ENCODE data around the gene UTP3.

DNA sequence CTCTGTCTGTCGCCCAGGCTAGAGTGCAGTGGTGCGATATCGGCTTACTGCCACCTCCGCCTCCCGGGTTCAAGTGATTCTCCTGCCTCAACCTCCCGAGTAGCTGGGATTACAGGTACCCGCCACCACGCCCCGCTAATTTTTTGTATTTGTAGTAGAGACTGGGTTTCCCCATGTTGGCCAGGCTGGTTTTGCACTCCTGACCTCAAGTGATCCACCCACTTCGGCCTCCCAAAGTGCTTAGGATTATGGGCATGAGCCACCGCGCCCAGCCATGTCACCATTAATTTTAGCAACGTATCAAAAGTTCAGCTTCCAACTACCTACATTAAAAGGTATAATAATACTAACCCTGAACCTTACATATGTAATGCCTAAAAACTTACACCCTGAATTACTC is 940 bp upstream of the UTP3 start:
- TF ChIP-seq, protein P1, sequence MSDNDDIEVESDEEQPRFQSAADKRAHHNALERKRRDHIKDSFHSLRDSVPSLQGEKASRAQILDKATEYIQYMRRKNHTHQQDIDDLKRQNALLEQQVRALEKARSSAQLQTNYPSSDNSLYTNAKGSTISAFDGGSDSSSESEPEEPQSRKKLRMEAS (IDR thresholded peaks at IDR 0.05): no peak
- TF ChIP-seq, protein P2, sequence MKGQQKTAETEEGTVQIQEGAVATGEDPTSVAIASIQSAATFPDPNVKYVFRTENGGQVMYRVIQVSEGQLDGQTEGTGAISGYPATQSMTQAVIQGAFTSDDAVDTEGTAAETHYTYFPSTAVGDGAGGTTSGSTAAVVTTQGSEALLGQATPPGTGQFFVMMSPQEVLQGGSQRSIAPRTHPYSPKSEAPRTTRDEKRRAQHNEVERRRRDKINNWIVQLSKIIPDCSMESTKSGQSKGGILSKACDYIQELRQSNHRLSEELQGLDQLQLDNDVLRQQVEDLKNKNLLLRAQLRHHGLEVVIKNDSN (IDR thresholded peaks at IDR 0.05): no peak
- TF ChIP-seq EGR1 (IDR thresholded peaks at IDR 0.05): no peak
- TF ChIP-seq, protein P3, sequence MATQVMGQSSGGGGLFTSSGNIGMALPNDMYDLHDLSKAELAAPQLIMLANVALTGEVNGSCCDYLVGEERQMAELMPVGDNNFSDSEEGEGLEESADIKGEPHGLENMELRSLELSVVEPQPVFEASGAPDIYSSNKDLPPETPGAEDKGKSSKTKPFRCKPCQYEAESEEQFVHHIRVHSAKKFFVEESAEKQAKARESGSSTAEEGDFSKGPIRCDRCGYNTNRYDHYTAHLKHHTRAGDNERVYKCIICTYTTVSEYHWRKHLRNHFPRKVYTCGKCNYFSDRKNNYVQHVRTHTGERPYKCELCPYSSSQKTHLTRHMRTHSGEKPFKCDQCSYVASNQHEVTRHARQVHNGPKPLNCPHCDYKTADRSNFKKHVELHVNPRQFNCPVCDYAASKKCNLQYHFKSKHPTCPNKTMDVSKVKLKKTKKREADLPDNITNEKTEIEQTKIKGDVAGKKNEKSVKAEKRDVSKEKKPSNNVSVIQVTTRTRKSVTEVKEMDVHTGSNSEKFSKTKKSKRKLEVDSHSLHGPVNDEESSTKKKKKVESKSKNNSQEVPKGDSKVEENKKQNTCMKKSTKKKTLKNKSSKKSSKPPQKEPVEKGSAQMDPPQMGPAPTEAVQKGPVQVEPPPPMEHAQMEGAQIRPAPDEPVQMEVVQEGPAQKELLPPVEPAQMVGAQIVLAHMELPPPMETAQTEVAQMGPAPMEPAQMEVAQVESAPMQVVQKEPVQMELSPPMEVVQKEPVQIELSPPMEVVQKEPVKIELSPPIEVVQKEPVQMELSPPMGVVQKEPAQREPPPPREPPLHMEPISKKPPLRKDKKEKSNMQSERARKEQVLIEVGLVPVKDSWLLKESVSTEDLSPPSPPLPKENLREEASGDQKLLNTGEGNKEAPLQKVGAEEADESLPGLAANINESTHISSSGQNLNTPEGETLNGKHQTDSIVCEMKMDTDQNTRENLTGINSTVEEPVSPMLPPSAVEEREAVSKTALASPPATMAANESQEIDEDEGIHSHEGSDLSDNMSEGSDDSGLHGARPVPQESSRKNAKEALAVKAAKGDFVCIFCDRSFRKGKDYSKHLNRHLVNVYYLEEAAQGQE (IDR thresholded peaks at IDR 0.05; ENCODE audit: low read depth): no peak

Measured in Ishikawa (cell line).